Activated CD8-positive, alpha-beta memory T cell treated with anti-CD3 and anti-CD28 coated beads, Interleukin-2, amount 10 ng/mL, durations not matched to agents 7 days and 5 days (primary cell): ENCODE data around the gene CTTNBP2. TPM values are rescaled to one million over a fixed set of nuclear protein-coding genes. Genes with fewer than 3 reads are reported as not detected.

Source experiments
- ATAC-seq: fragments of 150-1000 bp; cut with Tn5 transposase; one replicate; pipeline ENCODE4 v1.10.0; 2021; ENCODE audit warnings: moderate library complexity
- CTCF ChIA-PET: fragments of 350-600 bp; sonication (Branson Sonifier 250); formaldehyde crosslinking; loops from one replicate; lab custom pipeline; 2021; ENCODE audit warnings: antibody characterized with exemption; lab: Charles Lee
- DNase-seq: peaks from one replicate; pipeline ENCODE4 v3.0.0-alpha.2; 2020
- H3K27ac Mint-ChIP-seq: one replicate; pipeline ENCODE4 v1.8.0; 2021; ENCODE audit warnings: mild to moderate bottlenecking, mixed read lengths
- H3K27me3 Mint-ChIP-seq: one replicate; pipeline ENCODE4 v1.8.0; 2021; ENCODE audit warnings: mixed read lengths
- H3K36me3 Mint-ChIP-seq: one replicate; pipeline ENCODE4 v1.8.0; 2021; ENCODE audit warnings: mild to moderate bottlenecking, mixed read lengths
- H3K4me1 Mint-ChIP-seq: one replicate; pipeline ENCODE4 v1.8.0; 2021; ENCODE audit warnings: mixed read lengths
- H3K4me3 Mint-ChIP-seq: one replicate; pipeline ENCODE4 v1.8.0; 2021; ENCODE audit warnings: mild to moderate bottlenecking, moderate library complexity, mixed read lengths
- H3K9me3 Mint-ChIP-seq: one replicate; pipeline ENCODE4 v1.8.0; 2022; ENCODE audit warnings: low read depth, mixed read lengths
- total RNA-seq, 2 experiments: library from RNA; stranded (reverse); gene quantifications; one replicate each; pipeline ENCODE4 v1.2.3, GENCODE V29; 2021

The CTTNBP2 gene
- total RNA-seq, 2 experiments from 2014 or later = not detected

GRCh38 chr7:117802660-117803059, 70.6 kb downstream of the CTTNBP2 start:
- CTCF ChIA-PET = interaction anchor here (0.7 kb wide), 2 partner anchors 33 to 201 kb away, joined by 3 read pairs; no protein-coding TSS in a partner anchor
- no peak overlapping the region for H3K4me3 Mint-ChIP-seq

GRCh38 chr7:117800841-117801240, 72.4 kb downstream of the CTTNBP2 start:
- ATAC-seq = no peak
- Mint-ChIP-seq H3K27me3 (no peaks in the 10 kb centered on the region), H3K4me3 (no peak overlapping the region), H3K36me3 (no peaks in the 10 kb centered on the region), H3K9me3 (no peaks in the 10 kb centered on the region), H3K27ac (no peak overlapping the region), H3K4me1 (no peaks in the 10 kb centered on the region)
- CTCF ChIA-PET = no interaction called here
- DNase-seq = no peak

More at GRCh38 chr7:117802660-117803059, 70.6 kb downstream of the CTTNBP2 start:
- H3K27ac Mint-ChIP-seq = no peak overlapping the region
- no peaks in the 10 kb centered on the region for H3K36me3 Mint-ChIP-seq
- no peak for DNase-seq
- no peaks in the 10 kb centered on the region for H3K27me3 Mint-ChIP-seq
- H3K9me3 Mint-ChIP-seq = no peaks in the 10 kb centered on the region
- no peaks in the 10 kb centered on the region for H3K4me1 Mint-ChIP-seq
- no peak for ATAC-seq

GRCh38 chr7:117800406-117800805, 72.8 kb downstream of the CTTNBP2 start:
- H3K27ac Mint-ChIP-seq = no peak overlapping the region

GRCh38 chr7:117796889-117797288, 76.4 kb downstream of the CTTNBP2 start:
- ATAC-seq (no peak), DNase-seq (no peak)
- H3K36me3 Mint-ChIP-seq = no peaks in the 10 kb centered on the region
- CTCF ChIA-PET = no interaction called here
- no peaks in the 10 kb centered on the region for H3K4me1 Mint-ChIP-seq
- no peaks in the 10 kb centered on the region for H3K9me3 Mint-ChIP-seq
- no peak overlapping the region for H3K27ac Mint-ChIP-seq
- H3K27me3 Mint-ChIP-seq = no peaks in the 10 kb centered on the region
- no peak overlapping the region for H3K4me3 Mint-ChIP-seq

More at GRCh38 chr7:117800406-117800805, 72.8 kb downstream of the CTTNBP2 start:
- Mint-ChIP-seq H3K27me3 (no peaks in the 10 kb centered on the region), H3K4me3 (no peak overlapping the region), H3K36me3 (no peaks in the 10 kb centered on the region), H3K9me3 (no peaks in the 10 kb centered on the region), H3K4me1 (no peaks in the 10 kb centered on the region)
- no peak for DNase-seq
- CTCF ChIA-PET = no interaction called here
- no peak for ATAC-seq

- Mint-ChIP-seq H3K9me3 (no peaks in the 10 kb centered on the region), H3K4me1 (no peaks in the 10 kb centered on the region), H3K27ac (no peak overlapping the region), H3K36me3 (no peaks in the 10 kb centered on the region), H3K27me3 (no peaks in the 10 kb centered on the region), H3K4me3 (no peak overlapping the region)
- ATAC-seq (no peak), DNase-seq (no peak)
- CTCF ChIA-PET = no interaction called here
Observed at GRCh38 chr7:117793976-117794375, 79.3 kb downstream of the CTTNBP2 start.

GRCh38 chr7:117793521-117793920, 79.7 kb downstream of the CTTNBP2 start:
- ATAC-seq = no peak
- Mint-ChIP-seq H3K4me1 (no peaks in the 10 kb centered on the region), H3K36me3 (no peaks in the 10 kb centered on the region), H3K27ac (no peak overlapping the region), H3K4me3 (no peak overlapping the region), H3K27me3 (no peaks in the 10 kb centered on the region), H3K9me3 (no peaks in the 10 kb centered on the region)
- no peak for DNase-seq
- CTCF ChIA-PET = no interaction called here

GRCh38 chr7:117791877-117792780, 81.1 kb downstream of the CTTNBP2 start:
- no peak for ATAC-seq
- Mint-ChIP-seq H3K9me3 (no peaks in the 10 kb centered on the region), H3K4me3 (no peak overlapping the region), H3K27me3 (no peaks in the 10 kb centered on the region), H3K4me1 (no peaks in the 10 kb centered on the region), H3K36me3 (no peaks in the 10 kb centered on the region), H3K27ac (no peak overlapping the region)
- CTCF ChIA-PET = no interaction called here
- DNase-seq = no peak

- Mint-ChIP-seq H3K9me3 (no peaks in the 10 kb centered on the region), H3K4me1 (no peaks in the 10 kb centered on the region), H3K36me3 (no peaks in the 10 kb centered on the region), H3K27ac (no peak overlapping the region), H3K4me3 (no peak overlapping the region), H3K27me3 (no peaks in the 10 kb centered on the region)
- CTCF ChIA-PET = no interaction called here
- ATAC-seq (no peak), DNase-seq (no peak)
Observed at GRCh38 chr7:117790731-117791130, 82.5 kb downstream of the CTTNBP2 start.

GRCh38 chr7:117790251-117790650, 83.0 kb downstream of the CTTNBP2 start:
- Mint-ChIP-seq H3K4me3 (no peak overlapping the region), H3K36me3 (no peaks in the 10 kb centered on the region), H3K9me3 (no peaks in the 10 kb centered on the region), H3K4me1 (no peaks in the 10 kb centered on the region), H3K27me3 (no peaks in the 10 kb centered on the region), H3K27ac (no peak overlapping the region)
- ATAC-seq (no peak), DNase-seq (no peak)
- CTCF ChIA-PET = no interaction called here

- no peaks in the 10 kb centered on the region for H3K27me3 Mint-ChIP-seq
- H3K4me1 Mint-ChIP-seq = no peaks in the 10 kb centered on the region
- CTCF ChIA-PET = no interaction called here
- H3K27ac Mint-ChIP-seq = no peak overlapping the region
- DNase-seq = no peak
- no peak overlapping the region for H3K4me3 Mint-ChIP-seq
- ATAC-seq = no peak
- H3K36me3 Mint-ChIP-seq = no peaks in the 10 kb centered on the region
- no peaks in the 10 kb centered on the region for H3K9me3 Mint-ChIP-seq
Observed at GRCh38 chr7:117785431-117785830, 87.8 kb downstream of the CTTNBP2 start.

- H3K4me1 Mint-ChIP-seq = no peaks in the 10 kb centered on the region
- DNase-seq (no peak), ATAC-seq (no peak)
- CTCF ChIA-PET = no interaction called here
- no peaks in the 10 kb centered on the region for H3K9me3 Mint-ChIP-seq
- no peak overlapping the region for H3K27ac Mint-ChIP-seq
- no peaks in the 10 kb centered on the region for H3K36me3 Mint-ChIP-seq
- H3K4me3 Mint-ChIP-seq = no peak overlapping the region
- no peaks in the 10 kb centered on the region for H3K27me3 Mint-ChIP-seq
Observed at GRCh38 chr7:117784315-117784714, 88.9 kb downstream of the CTTNBP2 start.

GRCh38 chr7:117782761-117783160, 90.5 kb downstream of the CTTNBP2 start:
- Mint-ChIP-seq H3K27ac (no peak overlapping the region), H3K9me3 (no peaks in the 10 kb centered on the region), H3K4me3 (no peak overlapping the region), H3K36me3 (no peaks in the 10 kb centered on the region), H3K4me1 (no peaks in the 10 kb centered on the region), H3K27me3 (no peaks in the 10 kb centered on the region)
- DNase-seq = no peak
- CTCF ChIA-PET = no interaction called here
- ATAC-seq = no peak

GRCh38 chr7:117781707-117782106, 91.5 kb downstream of the CTTNBP2 start:
- Mint-ChIP-seq H3K36me3 (no peaks in the 10 kb centered on the region), H3K4me3 (no peak overlapping the region), H3K9me3 (no peaks in the 10 kb centered on the region), H3K27ac (no peak overlapping the region), H3K4me1 (no peaks in the 10 kb centered on the region), H3K27me3 (no peaks in the 10 kb centered on the region)
- CTCF ChIA-PET = no interaction called here
- no peak for ATAC-seq
- DNase-seq = no peak

GRCh38 chr7:117780832-117781231, 92.4 kb downstream of the CTTNBP2 start:
- DNase-seq (no peak), ATAC-seq (no peak)
- no peaks in the 10 kb centered on the region for H3K4me1 Mint-ChIP-seq
- no peaks in the 10 kb centered on the region for H3K27me3 Mint-ChIP-seq
- H3K4me3 Mint-ChIP-seq = no peak overlapping the region
- CTCF ChIA-PET = no interaction called here
- no peaks in the 10 kb centered on the region for H3K36me3 Mint-ChIP-seq
- no peak overlapping the region for H3K27ac Mint-ChIP-seq
- no peaks in the 10 kb centered on the region for H3K9me3 Mint-ChIP-seq
